Measurements from ENCODE around the gene CDH8. TPM values are rescaled to one million over a fixed set of nuclear protein-coding genes. Genes with fewer than 3 reads are reported as not detected.

Gene CDH8
- total RNA-seq, 1 donor from 2014 or later: not detected

DNA sequence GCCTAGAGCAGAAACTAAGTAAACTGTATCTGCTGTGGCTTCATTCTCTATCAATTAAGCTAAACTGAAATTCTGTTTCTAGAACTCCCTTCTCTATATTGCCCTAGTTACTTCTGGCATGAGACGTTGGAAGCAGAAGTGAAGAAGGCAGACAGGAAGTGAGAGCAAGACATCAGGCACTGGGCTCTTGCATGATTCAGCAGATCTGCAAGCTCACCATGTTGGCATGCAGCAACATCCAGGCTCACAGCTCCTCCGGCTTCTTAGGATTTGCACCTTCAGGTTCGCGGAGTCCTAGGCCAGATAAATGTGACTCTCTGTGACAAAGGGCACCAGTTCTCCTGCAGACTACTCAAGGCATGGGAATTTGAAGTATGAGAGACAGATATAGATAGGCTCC, 148.3 kb downstream of the CDH8 start:
- DNase-seq (no peak), ATAC-seq (no peak)
- intact Hi-C loops (cut with micrococcal nuclease): no loop called here

- no peak for DNase-seq
- ATAC-seq: no peak
- intact Hi-C loops (cut with micrococcal nuclease): no loop called here
These were observed 150.9 kb downstream of the CDH8 start for GRCh38 chr16:61885343-61885742.

DNA sequence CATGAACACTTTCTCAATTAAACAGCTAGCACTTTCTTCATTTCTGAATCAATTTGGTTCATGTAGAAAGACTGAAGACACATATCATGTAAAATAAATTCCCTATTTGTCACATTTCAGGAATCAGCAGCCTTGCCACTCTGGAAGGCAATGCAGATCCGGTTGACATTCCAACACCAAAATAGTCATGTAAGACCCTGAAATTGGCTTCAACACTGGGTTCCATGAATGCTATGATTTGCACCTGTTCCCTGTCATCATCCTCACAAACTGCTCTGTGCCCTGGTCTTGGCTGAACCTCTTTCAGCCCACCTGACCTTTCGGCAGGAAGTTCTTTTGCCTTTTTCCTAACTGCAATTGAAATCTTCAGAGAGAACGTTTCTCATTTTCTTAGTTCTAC, 156.9 kb downstream of the CDH8 start:
- intact Hi-C loops (cut with micrococcal nuclease): no loop called here
- no peak for DNase-seq
- ATAC-seq: no peak

DNA sequence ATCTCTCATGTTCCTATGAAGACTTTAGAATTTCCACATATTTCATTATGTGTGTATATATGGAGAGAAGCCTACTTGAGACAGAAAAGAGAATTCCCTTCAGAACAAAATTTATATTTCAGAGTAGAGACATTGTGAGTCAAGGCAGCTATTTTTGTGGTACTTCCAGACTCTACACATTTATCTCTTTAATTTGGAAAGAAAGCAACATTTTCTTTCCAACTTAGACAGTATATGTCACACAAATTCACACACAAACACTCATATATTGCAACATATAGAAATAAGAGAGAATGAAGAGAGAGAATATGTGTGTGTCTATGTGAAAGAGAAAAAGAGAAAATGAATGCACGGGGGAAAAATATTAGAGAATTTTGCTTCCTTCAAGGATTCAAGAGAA, 158.8 kb downstream of the CDH8 start:
- intact Hi-C loops (cut with micrococcal nuclease): no loop called here
- no peak for ATAC-seq

GRCh38 chr16:61872778-61873119, 163.5 kb downstream of the CDH8 start:
- intact Hi-C loops (cut with micrococcal nuclease): no loop called here
- ATAC-seq: no peak
- DNase-seq: no peak

More for the DNA sequence above, 158.8 kb downstream of the CDH8 start:
- DNase-seq: no peak

- ATAC-seq: no peak
- intact Hi-C loops (cut with micrococcal nuclease): no loop called here
- no peak for DNase-seq
These were observed 164.1 kb downstream of the CDH8 start for GRCh38 chr16:61871837-61872777.

GRCh38 chr16:61862221-61863155, 173.8 kb downstream of the CDH8 start:
- intact Hi-C loops (cut with micrococcal nuclease): no loop called here
- ATAC-seq: no peak
- DNase-seq: no peak

GRCh38 chr16:61858988-61859387, 177.2 kb downstream of the CDH8 start:
- intact Hi-C loops (cut with micrococcal nuclease): no loop called here
- ATAC-seq (no peak), DNase-seq (no peak)

DNA sequence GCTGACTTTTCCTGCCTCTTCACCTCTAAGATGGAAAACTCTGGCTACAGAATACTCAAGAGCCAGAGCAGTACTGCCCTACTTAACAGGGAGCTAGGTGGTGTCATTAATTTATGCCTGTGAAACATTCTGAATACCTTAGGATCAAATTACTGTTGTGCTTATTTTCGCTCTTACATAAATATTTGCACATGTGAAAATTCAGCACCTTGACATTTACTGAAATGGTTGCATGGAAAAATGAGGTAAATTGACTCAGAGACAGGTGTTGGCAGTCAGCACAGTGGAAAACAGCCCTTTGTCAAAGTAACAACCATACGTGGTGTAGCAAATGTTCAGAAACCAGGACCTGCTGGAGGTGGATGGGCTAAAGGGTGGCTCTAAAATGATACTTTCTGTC, 193.6 kb downstream of the CDH8 start:
- DNase-seq (no peak), ATAC-seq (no peak)
- intact Hi-C loops (cut with micrococcal nuclease): no loop called here

DNA sequence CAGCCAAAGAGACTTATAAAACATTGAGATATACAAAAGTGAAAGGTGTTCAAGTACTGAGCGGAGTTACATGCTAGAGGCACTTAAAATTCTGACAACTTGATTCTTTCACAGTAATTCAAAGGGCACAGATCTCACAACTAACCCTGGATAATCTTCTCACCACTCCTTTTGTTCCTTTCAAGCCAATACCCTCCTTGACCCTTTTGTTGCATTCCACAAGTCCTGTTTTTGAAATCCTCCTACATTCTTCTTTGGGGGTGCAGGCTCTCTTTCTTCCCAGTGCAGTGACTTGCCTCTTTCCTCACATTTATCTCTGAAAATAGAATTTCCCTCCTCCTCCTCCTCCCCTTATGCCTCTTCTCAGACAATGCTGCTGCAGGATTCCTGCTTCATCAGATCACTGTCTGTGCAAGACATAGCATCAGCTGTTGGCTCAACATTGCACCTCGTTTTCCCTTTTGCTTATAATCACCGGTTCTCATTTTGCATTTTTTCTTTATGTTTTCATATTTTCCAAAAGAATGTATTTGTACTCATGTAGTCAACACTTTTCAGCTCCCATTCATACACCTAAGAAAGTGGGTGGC, 199.3 kb downstream of the CDH8 start:
- DNase-seq (no peak), ATAC-seq (no peak)
- intact Hi-C loops (cut with micrococcal nuclease): no loop called here

GRCh38 chr16:61834082-61834481, 202.2 kb downstream of the CDH8 start:
- intact Hi-C loops (cut with micrococcal nuclease): no loop called here
- no peak for DNase-seq
- no peak for ATAC-seq

GRCh38 chr16:61831351-61831917, 204.8 kb downstream of the CDH8 start:
- DNase-seq (no peak), ATAC-seq (no peak)

DNA sequence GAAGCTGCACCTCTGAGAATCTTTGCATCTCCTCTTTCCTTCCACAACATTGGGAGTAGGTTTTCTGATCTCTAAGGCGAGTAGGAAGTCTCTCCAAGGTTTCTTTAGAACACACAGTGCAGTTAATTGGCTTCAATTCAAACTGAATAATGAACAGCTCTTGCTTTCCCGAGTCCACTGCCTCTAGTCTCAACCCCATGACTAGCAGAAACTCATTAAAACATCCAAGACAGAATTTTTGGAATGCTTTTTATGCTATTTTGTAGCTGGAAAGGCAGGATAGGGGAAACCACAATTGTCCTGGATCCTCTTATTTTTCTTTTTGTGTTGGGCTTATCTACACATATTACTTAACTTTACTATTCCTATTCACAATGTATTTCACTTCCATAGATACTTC, 206.6 kb downstream of the CDH8 start:
- ATAC-seq (no peak), DNase-seq (no peak)
- intact Hi-C loops (cut with micrococcal nuclease): no loop called here

More at GRCh38 chr16:61831351-61831917, 204.8 kb downstream of the CDH8 start:
- intact Hi-C loops (cut with micrococcal nuclease): no loop called here

DNA sequence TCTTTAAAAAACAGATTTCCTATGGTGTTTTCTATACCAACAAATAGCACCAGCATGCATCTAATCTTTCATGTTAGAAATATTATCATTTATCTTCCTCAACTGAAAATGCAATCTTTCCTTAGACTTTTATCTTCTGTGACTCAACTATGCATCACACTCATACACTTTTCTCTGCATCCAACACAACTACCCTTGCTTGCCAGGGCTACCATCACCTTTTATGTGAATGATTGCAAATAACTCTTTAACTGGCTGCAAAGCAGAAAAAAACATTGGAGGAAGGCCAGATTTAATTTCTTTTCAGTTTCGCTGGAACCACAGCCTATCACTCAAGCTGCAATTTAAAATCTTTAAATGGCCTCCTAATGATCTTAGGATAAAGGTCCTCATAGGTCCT, 212.9 kb downstream of the CDH8 start:
- intact Hi-C loops (cut with micrococcal nuclease): no loop called here
- ATAC-seq: no peak
- no peak for DNase-seq

DNA sequence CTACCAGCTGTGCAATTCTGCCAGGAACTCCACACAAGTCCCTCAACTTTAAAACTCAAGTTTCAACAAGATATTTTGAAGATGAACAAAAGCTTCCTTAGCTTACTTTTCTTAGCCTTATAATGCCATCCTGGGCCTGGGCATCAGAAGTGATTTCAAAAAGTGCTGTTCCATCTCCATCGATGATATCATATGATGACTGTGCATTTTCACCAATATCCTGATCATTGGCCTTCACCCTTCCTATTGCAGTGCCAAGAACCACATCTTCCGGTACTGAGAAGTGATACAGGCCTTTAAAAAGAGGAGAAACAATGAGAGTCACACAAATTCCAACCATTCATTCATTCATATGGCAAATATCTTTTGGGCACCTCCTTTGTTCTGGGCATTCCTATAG, 215.4 kb downstream of the CDH8 start:
- intact Hi-C loops (cut with micrococcal nuclease): no loop called here
- DNase-seq (no peak), ATAC-seq (no peak)

DNA sequence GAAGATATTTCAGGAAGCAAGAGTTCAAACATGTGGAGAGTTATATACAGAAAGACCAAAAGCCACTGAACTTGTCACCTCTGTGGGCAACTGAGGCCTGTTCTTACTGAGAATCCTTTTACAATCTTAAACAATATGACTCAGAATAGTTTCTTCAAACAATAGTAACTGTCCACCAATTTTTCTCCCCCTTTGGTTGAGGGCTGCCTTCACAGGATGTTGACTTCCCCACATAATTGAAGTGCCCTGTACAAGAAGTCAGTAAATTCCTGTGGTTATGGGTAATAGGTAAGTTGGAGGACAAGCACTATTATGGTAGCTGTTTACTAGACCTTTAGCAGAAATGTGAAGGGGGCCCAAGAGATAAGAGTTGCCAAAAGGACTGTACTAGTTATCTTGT, 215.8 kb downstream of the CDH8 start:
- DNase-seq: no peak
- ATAC-seq: no peak
- intact Hi-C loops (cut with micrococcal nuclease): no loop called here

DNA sequence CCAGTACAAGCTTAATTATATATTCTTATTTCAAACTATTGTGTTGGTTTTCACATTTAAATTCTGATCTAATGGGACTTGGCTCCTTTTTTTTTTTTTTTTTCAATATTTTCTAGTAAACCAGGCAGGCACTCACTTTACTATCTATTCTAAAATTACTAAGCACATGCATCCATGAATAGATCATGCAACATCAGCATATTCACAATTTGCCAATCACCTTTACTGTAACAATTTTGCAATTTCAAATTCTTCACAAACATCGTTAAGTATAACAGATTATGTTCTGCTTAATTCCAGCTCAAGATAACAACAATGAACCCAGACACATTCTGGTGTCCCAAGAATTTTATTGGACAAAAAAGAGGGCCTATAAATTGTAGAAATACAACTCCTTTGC, 217.4 kb downstream of the CDH8 start:
- ATAC-seq (no peak), DNase-seq (no peak)
- intact Hi-C loops (cut with micrococcal nuclease): no loop called here

- ATAC-seq (no peak), DNase-seq (no peak)
- intact Hi-C loops (cut with micrococcal nuclease): no loop called here
These were observed 218.5 kb downstream of the CDH8 start for GRCh38 chr16:61817583-61818278.

- ATAC-seq (no peak), DNase-seq (no peak)
- intact Hi-C loops (cut with micrococcal nuclease): no loop called here
These were observed 221.4 kb downstream of the CDH8 start for GRCh38 chr16:61814726-61815347.
